Muscle layer of duodenum (tissue), 2 donors: ENCODE results near the gene SAPCD2.

Source experiments
- H3K27ac ChIP-seq: one replicate; pipeline ENCODE4 v1.7.0; 2013; ENCODE audit warnings: mild to moderate bottlenecking, low read length
- H3K27me3 ChIP-seq: one replicate; pipeline ENCODE4 v1.7.0; 2013; ENCODE audit warnings: low read depth, mild to moderate bottlenecking, control low read depth, low read length
- H3K36me3 ChIP-seq, 2 donors: one replicate each; pipeline ENCODE4 v1.7.0; 2013; ENCODE audit warnings: low read length in 2 of 2, control low read depth in 1 of 2, mild to moderate bottlenecking in 1 of 2; ENCODE audit not compliant: insufficient read depth in 2 of 2, control insufficient read depth in 1 of 2
- H3K4me1 ChIP-seq, 2 donors: one replicate each; pipeline ENCODE4 v1.7.0; 2013; ENCODE audit warnings: low read length in 2 of 2, mild to moderate bottlenecking in 2 of 2, control low read depth in 1 of 2, moderate library complexity in 1 of 2; ENCODE audit not compliant: insufficient read depth in 2 of 2, control insufficient read depth in 1 of 2
- H3K4me3 ChIP-seq, 2 donors: one replicate each; pipeline ENCODE4 v1.7.0; 2013; ENCODE audit warnings: low read length in 2 of 2, low read depth in 1 of 2, mild to moderate bottlenecking in 1 of 2
- H3K9me3 ChIP-seq, 2 donors: one replicate each; pipeline ENCODE4 v1.7.0; 2013; ENCODE audit warnings: low read length in 2 of 2, control low read depth in 1 of 2, mild to moderate bottlenecking in 1 of 2; ENCODE audit not compliant: control insufficient read depth in 1 of 2
- donor health status: healthy.

Gene SAPCD2

DNA sequence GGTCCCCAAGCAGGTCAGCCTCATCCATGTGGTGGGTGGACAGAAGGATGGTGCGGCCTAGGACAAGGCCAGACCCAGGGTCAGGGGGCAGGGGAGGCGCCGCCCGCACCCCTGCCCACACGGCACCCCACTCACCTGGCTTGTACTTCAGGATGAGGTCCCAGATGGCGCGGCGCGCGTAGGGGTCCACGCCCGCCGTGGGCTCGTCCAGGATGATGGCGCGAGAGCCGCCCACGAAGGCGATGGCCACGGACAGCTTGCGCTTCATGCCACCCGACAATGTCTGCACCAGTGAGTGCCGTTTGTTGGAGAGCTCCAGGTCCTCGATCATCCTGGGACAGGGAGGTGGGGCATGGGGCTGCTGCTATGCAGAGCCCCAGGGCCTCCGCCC, 54.8 kb downstream of the SAPCD2 start:
- H3K4me1 ChIP-seq, result no peaks in the 10 kb centered on the region
- H3K36me3 ChIP-seq, result peaks cover 0 to 74% of the 10 kb centered on the region in 2 donors
- no peak overlapping the region for H3K4me3 ChIP-seq
- H3K9me3 ChIP-seq, result no peaks in the 10 kb centered on the region
- no peak overlapping the region for H3K27ac ChIP-seq
- H3K27me3 ChIP-seq, result no peaks in the 10 kb centered on the region

DNA sequence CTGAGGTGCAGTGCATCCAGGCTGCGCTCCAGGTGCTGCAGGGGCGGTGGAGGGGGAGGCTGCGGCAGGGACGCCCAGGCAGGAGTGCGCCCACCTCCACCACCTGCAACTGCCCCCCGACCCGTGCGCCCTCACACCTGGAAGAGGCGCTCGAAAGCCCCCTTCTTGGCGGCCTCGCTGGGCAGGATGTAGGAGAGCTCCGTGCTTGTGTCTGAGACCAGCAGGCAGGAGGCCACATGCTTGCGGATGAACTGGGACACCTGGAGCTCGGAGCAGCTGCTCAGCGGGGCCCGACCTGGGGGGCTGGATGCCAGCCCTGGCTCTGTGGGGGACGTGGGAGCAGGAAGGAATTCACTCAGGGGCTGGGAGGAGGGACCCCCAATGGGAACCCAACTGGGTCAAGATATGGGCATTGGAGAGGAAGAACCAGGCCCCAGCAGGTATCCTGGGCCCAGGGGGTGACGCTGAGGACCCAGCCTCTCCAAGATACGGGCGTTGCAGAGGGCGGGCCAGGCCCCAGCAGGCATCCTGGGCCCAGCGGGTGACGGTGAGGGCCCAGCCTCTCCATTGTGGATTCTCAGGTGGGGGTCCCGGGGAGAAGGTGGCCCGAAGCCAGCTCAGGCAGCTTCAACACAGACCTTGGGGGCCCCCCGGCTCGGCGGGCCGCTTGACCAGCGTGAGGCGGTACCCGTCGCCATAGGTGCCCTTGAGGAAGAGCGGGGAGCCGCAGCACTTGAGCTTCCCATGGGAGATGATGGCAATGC, 55.4 kb downstream of the SAPCD2 start:
- Histone ChIP-seq H3K9me3 (no peaks in the 10 kb centered on the region), H3K27ac (no peak overlapping the region), H3K27me3 (no peaks in the 10 kb centered on the region), H3K36me3 (peaks cover 0 to 70% of the 10 kb centered on the region in 2 donors), H3K4me1 (no peaks in the 10 kb centered on the region), H3K4me3 (no peak overlapping the region)

DNA sequence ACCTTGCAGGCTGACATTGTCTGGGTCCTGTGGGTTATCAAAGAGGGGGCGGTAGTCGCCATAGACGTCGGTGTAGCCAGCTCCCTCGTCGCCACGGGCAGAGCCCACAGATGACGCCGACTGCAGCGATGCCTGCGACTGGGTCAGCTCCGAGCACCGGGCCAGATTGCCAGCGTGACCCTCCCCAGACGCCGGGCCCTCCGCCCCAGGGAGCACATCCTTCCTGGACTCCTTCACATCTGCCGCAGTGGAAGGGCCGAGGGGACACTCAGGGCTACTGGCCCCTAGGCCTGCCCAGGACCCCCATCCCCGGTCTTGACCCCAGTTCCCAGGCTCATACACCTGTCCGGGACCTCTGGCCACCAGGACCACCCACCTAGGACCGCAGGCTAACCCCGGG, 56.2 kb downstream of the SAPCD2 start:
- H3K27ac ChIP-seq, result no peak overlapping the region
- peaks cover 0 to 76% of the 10 kb centered on the region in 2 donors for H3K36me3 ChIP-seq
- no peak overlapping the region for H3K4me3 ChIP-seq
- no peaks in the 10 kb centered on the region for H3K4me1 ChIP-seq
- no peaks in the 10 kb centered on the region for H3K9me3 ChIP-seq
- H3K27me3 ChIP-seq, result no peaks in the 10 kb centered on the region

DNA sequence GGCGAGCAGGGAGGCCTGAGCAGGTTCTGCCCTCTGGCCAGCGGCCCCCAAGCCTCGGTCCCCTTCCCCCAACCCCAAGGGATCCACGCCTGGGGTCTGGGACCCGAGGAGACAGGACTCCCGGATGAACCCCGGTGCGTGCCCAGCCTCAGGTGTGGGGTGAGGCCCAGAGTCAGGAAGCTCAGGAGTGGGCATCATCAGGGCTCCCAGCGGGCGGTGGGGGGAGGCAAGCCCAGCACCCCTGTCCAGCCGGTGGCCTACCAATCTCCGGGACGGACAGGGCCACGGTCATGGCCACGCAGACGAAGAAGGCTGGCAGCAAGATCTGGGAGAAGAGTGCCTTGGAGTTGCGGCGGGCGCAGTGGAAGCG, 56.8 kb downstream of the SAPCD2 start:
- Histone ChIP-seq H3K4me1 (no peaks in the 10 kb centered on the region), H3K27ac (no peak overlapping the region), H3K36me3 (peaks cover 0 to 79% of the 10 kb centered on the region in 2 donors), H3K9me3 (no peaks in the 10 kb centered on the region), H3K27me3 (no peaks in the 10 kb centered on the region), H3K4me3 (no peak overlapping the region)

DNA sequence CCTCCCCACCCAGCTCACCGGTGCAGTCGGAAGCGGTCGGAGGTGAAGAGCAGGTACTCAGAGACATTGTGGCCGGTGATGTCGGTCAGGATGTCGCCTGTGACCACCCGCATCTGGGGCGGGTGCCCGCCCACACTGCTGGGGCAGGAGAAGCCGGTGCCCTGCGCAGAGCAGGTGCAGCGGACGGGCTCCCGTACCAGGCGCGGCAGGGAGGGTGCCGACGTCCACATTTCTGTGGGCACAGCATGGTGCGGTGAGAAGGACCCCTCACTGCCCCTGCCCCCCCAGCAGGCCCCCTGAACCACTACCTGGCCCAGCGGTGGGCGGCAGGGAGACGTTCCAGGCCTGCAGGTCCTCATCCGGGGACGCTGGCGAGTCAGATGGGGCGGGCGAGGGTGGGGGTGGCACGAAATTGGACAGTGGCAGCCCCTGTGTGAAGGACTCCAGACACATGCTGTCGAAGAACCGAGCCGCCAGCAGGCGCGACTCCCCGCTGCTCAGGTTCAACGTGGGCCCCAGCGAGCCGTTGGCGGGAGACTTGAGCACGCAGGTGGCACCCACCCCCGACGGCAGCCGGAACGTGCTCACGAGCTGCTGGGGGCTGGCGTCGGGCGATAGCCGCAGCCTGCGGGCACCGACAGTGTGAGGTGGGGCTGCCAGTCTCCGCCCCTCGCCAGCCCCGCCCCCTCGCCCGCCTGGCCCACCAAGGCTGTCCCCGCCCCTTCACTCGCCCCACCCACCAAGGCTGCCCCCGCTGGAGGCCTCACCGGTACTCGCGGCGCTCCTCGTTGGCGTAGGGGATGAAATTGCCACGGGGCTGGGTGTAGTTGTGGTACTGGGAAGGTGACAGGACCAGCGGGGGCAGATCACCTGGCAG, 57.4 kb downstream of the SAPCD2 start:
- Histone ChIP-seq H3K27me3 (no peaks in the 10 kb centered on the region), H3K4me1 (no peaks in the 10 kb centered on the region), H3K36me3 (peaks cover 0 to 81% of the 10 kb centered on the region in 2 donors), H3K9me3 (no peaks in the 10 kb centered on the region), H3K27ac (no peak overlapping the region), H3K4me3 (no peak overlapping the region)
